Heart left ventricle (tissue), 16 donors: Measurements from ENCODE around the gene SOX9. TPM values are rescaled to one million over a fixed set of nuclear protein-coding genes. Genes with fewer than 3 reads are reported as not detected.

Experiments
- ATAC-seq, 4 donors: fragments of 200-7000 bp; cut with Tn5 transposase; one replicate each; pipeline ENCODE4 v1.9.1; 2020 to 2022; ENCODE audit warnings: moderate library complexity in 4 of 4, mild to moderate bottlenecking in 3 of 4, moderate number of reproducible peaks in 1 of 4
- DNase-seq, 5 donors: peaks; one replicate each; pipeline ENCODE4 v3.0.0-alpha.2; 2020
- H3K27ac ChIP-seq, 12 donors: fragments of 200-600 bp; sonication (generic) in 4 of 12; one replicate each; pipeline versions ENCODE4 v1.5.0 to v1.8.0; 2016 to 2022; ENCODE audit warnings: mild to moderate bottlenecking in 2 of 12
- H3K27me3 ChIP-seq, 9 donors: fragments of 200-600 bp; sonication (generic) in 2 of 9; one replicate each; pipeline versions ENCODE4 v1.5.1 to v1.8.0; 2016 to 2022; ENCODE audit warnings: mild to moderate bottlenecking in 3 of 9
- H3K36me3 ChIP-seq, 9 donors: fragments of 200-600 bp; sonication (generic) in 2 of 9; one replicate each; pipeline versions ENCODE4 v1.5.0 to v1.8.0; 2018 to 2022; ENCODE audit warnings: mild to moderate bottlenecking in 2 of 9
- H3K4me1 ChIP-seq, 12 donors: fragments of 200-600 bp; sonication (generic) in 4 of 12; one replicate each; pipeline versions ENCODE4 v1.5.0 to v1.8.0; 2016 to 2022; ENCODE audit warnings: mild to moderate bottlenecking in 3 of 12
- H3K4me3 ChIP-seq, 12 donors: fragments of 200-600 bp; sonication (generic) in 4 of 12; one replicate each; pipeline versions ENCODE4 v1.5.0 to v1.8.0; 2017 to 2022; ENCODE audit warnings: mild to moderate bottlenecking in 9 of 12, moderate library complexity in 4 of 12
- H3K9me3 ChIP-seq, 12 donors: fragments of 200-600 bp; sonication (generic) in 4 of 12; one replicate each; pipeline versions ENCODE4 v1.5.0 to v1.8.0; 2016 to 2022; ENCODE audit warnings: mild to moderate bottlenecking in 1 of 12
- CTCF ChIP-seq, 12 donors: fragments of 200-600 bp; sonication (generic) in 4 of 12; IDR thresholded peaks; one replicate each; pipeline versions ENCODE4 v1.5.0 to v1.8.0; 2018 to 2022; ENCODE audit warnings: antibody characterized with exemption in 12 of 12, mild to moderate bottlenecking in 5 of 12
- POLR2A ChIP-seq, 2 donors: fragments of 450-650 bp; IDR thresholded peaks; one replicate each; pipeline ENCODE4 v1.6.1; 2017; ENCODE audit warnings: antibody characterized with exemption in 2 of 2, mild to moderate bottlenecking in 2 of 2, moderate library complexity in 2 of 2
- WGBS, 4 donors: extraction: QIAGEN DNeasy Blood & Tissue Kit in 2 of 4; methylation state at CpG; one replicate each; pipeline versions ENCODE4 v1.1.5 to v1.1.7; 2013 to 2018; 5-methylcytosine and 5-hydroxymethylcytosine counted together
- intact Hi-C, 10 donors: fragments of 100-400 bp; cut with DNase I; formaldehyde crosslinking; loops; one replicate each; pipeline versions ENCODE4 v1.11.1 to v1.14.2; 2022
- long read RNA-seq, 3 donors: library from polyadenylated mRNA; unstranded; transcript quantifications; one replicate each; pipeline ENCODE4 v2.0.0, GENCODE V29; 2020 to 2021
- polyA plus RNA-seq, 2 donors: library from polyadenylated mRNA; stranded (reverse); fragments of 200-250 nt; gene quantifications; one replicate each; pipeline ENCODE4 v1.2.3, GENCODE V29; 2013
- total RNA-seq, 9 donors: library from RNA; depleted of rRNA in 2 of 9; stranded (reverse); fragments of >200 nt in 2 of 9; fragmentation: NEBNext Ultra II Directional in 3 of 9; extraction: Animal tissue kit (Norgen Biotek cat#: 25700) in 3 of 9; gene quantifications; one replicate each; pipeline versions ENCODE4 v1.1.0 to v1.2.4, GENCODE V29; 2016 to 2023
- donor health status: ischemic (EF 13 %, LVEDD 7.1; RV severe dilation, severe dysfunction).
- donor health status: healthy with polysubstance abuse.
- donor health status: DM: no; HTN: yes; CAD: no.
- donor health status: DM: no; HTN: no; CAD: no.
- donor health status: ischemic (EF 25% LVEDD 6.9; RV normal size, moderate dysfunction).
- donor health status: ischemic (EF 25% LVEDD 5.7; RV mildly dilated, moderate dysfunction).
- donor health status: healthy.
- donor health status: DM: yes; HTN: yes; CAD: no.
- donor health status: ischemic (EF 35%, LVEDD 5.7; RV mildly dilated, moderate dysfunction).
- donor health status: nonischemic (EF 11% LVEDD 7.7; RV severe dilation, severe dysfunction).
- donor health status: DM: yes; HTN: yes; CAD: no.
- donor health status: PGD.
- donor health status: ischemic (EF 29% LVEDD 5.4; RV normal size, mild dysfunction).
- donor health status: nonischemic (EF 23%, LVEDD 6.1; RV moderate dilation, normal function).

The SOX9 gene
- total RNA-seq: 10 to 100 TPM in 8 of 9 donors, 1 to 10 TPM in 1; 8.9 to 19.7 (median 13.7) TPM
- 10 to 100 TPM in 1 of 2 donors, 1 to 10 TPM in 1; 7.6 to 12.1 TPM for polyA plus RNA-seq
- long read RNA-seq, donor 1, transcript SOX9-201 (3 exons, 3,935 nt): major isoform, 5 of 20 reads
- long read RNA-seq, donor 1, partial matches to known transcripts: 2 of 20 reads
- long read RNA-seq, donor 1, other reads (novel, unspliced or antisense): 13 of 20 reads
- long read RNA-seq, donor 2, partial matches to known transcripts: 0 of 17 reads
- long read RNA-seq, donor 2, other reads (novel, unspliced or antisense): 17 of 17 reads
- long read RNA-seq, donor 3, transcript SOX9-201 (3 exons, 3,935 nt): major isoform, 5 of 8 reads
- long read RNA-seq, donor 3, partial matches to known transcripts: 3 of 8 reads
- long read RNA-seq, donor 3, other reads (novel, unspliced or antisense): 0 of 8 reads

- peaks cover 0 to 23% (median 2%) of the 10 kb centered on the region in 9 donors for H3K36me3 ChIP-seq
- DNase-seq (peak; percentile 87 to 94 (median 91)), ATAC-seq (peak; percentile 91 to 94 (median 93))
- 1% methylated on average over 16 to 27 of the region's 27 CpGs for WGBS, 4 donors
- peak within 1 kb of the TSS; percentile 76 to 98 (median 87) for H3K27ac ChIP-seq
- H3K4me3 ChIP-seq: peak within 1 kb of the TSS; percentile 54 to 94 (median 74)
- intact Hi-C loops: loop anchor here in 4 of 10 donors (1.0 to 10.0 kb wide), 8 partner anchors 52 to 1003 kb away; no protein-coding TSS in a partner anchor
- no peaks in the 10 kb centered on the region for H3K9me3 ChIP-seq
- peaks cover 3 to 89% (median 40%) of the 10 kb centered on the region in 9 donors for H3K27me3 ChIP-seq
- peak; percentile 96 to 97 for TF ChIP-seq POLR2A (IDR thresholded peaks at IDR 0.05)
- no peak for TF ChIP-seq CTCF (IDR thresholded peaks at IDR 0.05)
- peaks cover 0 to 65% (median 15%) of the 10 kb centered on the region in 12 donors for H3K4me1 ChIP-seq
Observed at GRCh38 chr17:72120642-72121163, at the start of gene SOX9. Gene SOX9, plus strand, starts transcription at chr17:72121020. Its CDS starts 372 bp downstream, at chr17:72121392.

- ATAC-seq: no peak
- intact Hi-C loops: no loop called here
- 68 to 76% (median 71%) methylated on average over 4 of the region's 4 CpGs for WGBS, 4 donors
Observed at GRCh38 chr17:72071330-72071729, 49.5 kb upstream of the SOX9 start.

GRCh38 chr17:72075995-72076677 lies 44.7 kb upstream of the SOX9 start:
- Histone ChIP-seq H3K27me3 (no peaks in the 10 kb centered on the region), H3K4me1 (no peaks in the 10 kb centered on the region), H3K27ac (no peak overlapping the region), H3K4me3 (no peak overlapping the region), H3K36me3 (no peaks in the 10 kb centered on the region), H3K9me3 (no peaks in the 10 kb centered on the region)
- DNase-seq: no peak
- 66 to 72% (median 71%) methylated on average over 7 of the region's 7 CpGs for WGBS, 4 donors
- intact Hi-C loops: no loop called here
- no peak for ATAC-seq
- no peak for TF ChIP-seq POLR2A (IDR thresholded peaks at IDR 0.05)
- TF ChIP-seq CTCF (IDR thresholded peaks at IDR 0.05): no peak

More at GRCh38 chr17:72071330-72071729, 49.5 kb upstream of the SOX9 start:
- Histone ChIP-seq H3K27ac (no peak overlapping the region), H3K27me3 (no peaks in the 10 kb centered on the region), H3K36me3 (no peaks in the 10 kb centered on the region), H3K9me3 (no peaks in the 10 kb centered on the region), H3K4me3 (no peak overlapping the region), H3K4me1 (no peaks in the 10 kb centered on the region)
- DNase-seq: no peak
- TF ChIP-seq CTCF (IDR thresholded peaks at IDR 0.05) (no peak), POLR2A (IDR thresholded peaks at IDR 0.05) (no peak)

GRCh38 chr17:72076678-72077030 lies 44.2 kb upstream of the SOX9 start:
- ATAC-seq (no peak), DNase-seq (no peak)
- intact Hi-C loops: no loop called here
- H3K9me3 ChIP-seq: no peaks in the 10 kb centered on the region
- H3K4me3 ChIP-seq: no peak overlapping the region
- no peaks in the 10 kb centered on the region for H3K36me3 ChIP-seq
- peaks cover 0 to 3% (median 0%) of the 10 kb centered on the region in 9 donors for H3K27me3 ChIP-seq
- no peak overlapping the region for H3K27ac ChIP-seq
- TF ChIP-seq CTCF (IDR thresholded peaks at IDR 0.05) (no peak), POLR2A (IDR thresholded peaks at IDR 0.05) (no peak)
- H3K4me1 ChIP-seq: no peaks in the 10 kb centered on the region
- WGBS, 4 donors: 65 to 76% (median 70%) methylated on average over 3 of the region's 3 CpGs
